GM12892 (cell line): ENCODE data around the gene EMX1.
"Not testable (repeated sequence)": the region's sequence is repeated elsewhere in the genome, so short reads cannot be mapped to it uniquely, and the experiment has no call there.

Source experiments
- DNase-seq: peaks from one replicate; pipeline ENCODE4 v3.0.0; 2011; ENCODE audit not compliant: insufficient read length
- FAIRE-seq: peaks from 2 replicates; lab custom pipeline; 2011; peaks lifted over from hg19 to GRCh38; lab: Jason Lieb, UNC
- POLR2A ChIP-seq: IDR thresholded peaks from 2 replicates; pipeline ENCODE4 v1.6.1; 2011; ENCODE audit warnings: low read depth, low read length, control low read depth
- POLR2AphosphoS5 ChIP-seq: IDR thresholded peaks from 2 replicates; pipeline ENCODE4 v1.6.1; 2011; ENCODE audit warnings: low read depth, low read length, control low read depth
- TAF1 ChIP-seq: IDR thresholded peaks from 2 replicates; pipeline ENCODE4 v1.6.1; 2011; ENCODE audit warnings: low read depth, mild to moderate bottlenecking, control low read depth, low read length, borderline replicate concordance

The EMX1 gene

GRCh38 chr2:72892506-72893173 is 24.7 kb upstream of the EMX1 start:
- TF ChIP-seq TAF1 (no peak), POLR2AphosphoS5 (no peak), POLR2A (no peak)
- DNase-seq (peak; percentile 50), FAIRE-seq (peak; percentile 88)

DNA sequence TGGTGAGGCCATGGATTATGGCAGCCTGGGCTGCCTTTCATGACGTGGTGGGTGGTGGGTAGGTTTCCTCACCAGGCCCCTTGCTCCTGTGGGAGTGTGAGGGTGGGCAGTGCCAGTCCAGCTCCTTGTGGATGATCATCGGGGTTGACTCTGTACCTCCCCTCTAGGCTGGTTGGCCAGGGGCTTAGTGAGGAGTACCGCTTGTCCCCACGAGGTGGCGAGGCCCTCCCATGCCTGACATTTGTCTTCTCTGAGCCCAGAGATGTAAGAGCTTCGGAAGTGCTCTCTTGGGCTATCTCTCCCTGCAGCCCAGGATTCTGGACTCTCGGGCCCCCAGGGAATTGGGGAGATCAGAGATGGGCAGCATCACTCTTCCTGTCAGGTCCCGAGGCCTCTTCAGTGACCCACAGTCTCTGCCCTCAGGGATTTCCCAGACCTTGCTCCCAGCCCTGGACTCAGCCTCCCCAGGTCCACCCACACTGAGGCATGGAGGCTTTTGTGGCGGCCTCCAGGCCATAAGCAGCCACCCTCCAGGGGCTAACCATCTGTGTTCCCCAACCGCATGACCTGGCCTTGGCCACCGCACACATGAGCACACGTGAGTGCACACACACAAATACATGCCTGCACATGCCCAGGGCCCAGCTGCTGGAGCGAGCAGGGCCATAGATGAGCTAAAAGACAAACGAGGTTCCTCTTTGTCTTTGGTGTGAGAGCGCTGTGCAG is 23.6 kb upstream of the EMX1 start:
- peak; percentile 83 for FAIRE-seq
- peak; percentile 36 for DNase-seq
- no peak for TF ChIP-seq TAF1
- TF ChIP-seq POLR2A: no peak
- TF ChIP-seq POLR2AphosphoS5: no peak

DNA sequence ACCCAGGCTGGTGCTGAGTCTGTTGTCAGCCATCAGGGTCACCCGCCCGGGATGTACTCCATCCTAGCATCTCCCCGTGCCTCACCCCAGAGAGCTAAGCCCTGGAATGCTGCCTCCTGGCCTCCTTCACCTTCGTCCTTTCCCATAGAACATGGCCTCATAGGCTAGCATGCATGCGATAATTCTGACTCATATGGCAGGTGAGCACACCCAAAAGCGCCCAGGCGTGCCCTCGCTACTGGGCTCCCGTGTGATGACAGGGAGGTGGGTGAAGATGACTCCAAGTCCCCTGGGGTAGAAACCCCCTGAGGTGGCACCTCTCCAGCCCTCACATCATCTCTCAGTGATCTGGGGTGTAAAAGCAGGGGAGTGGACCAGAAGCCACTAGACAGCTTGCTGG is 22.8 kb upstream of the EMX1 start:
- no peak for DNase-seq
- peak; percentile 63 for FAIRE-seq
- TF ChIP-seq TAF1: no peak
- TF ChIP-seq POLR2A: no peak
- TF ChIP-seq POLR2AphosphoS5: no peak

DNA sequence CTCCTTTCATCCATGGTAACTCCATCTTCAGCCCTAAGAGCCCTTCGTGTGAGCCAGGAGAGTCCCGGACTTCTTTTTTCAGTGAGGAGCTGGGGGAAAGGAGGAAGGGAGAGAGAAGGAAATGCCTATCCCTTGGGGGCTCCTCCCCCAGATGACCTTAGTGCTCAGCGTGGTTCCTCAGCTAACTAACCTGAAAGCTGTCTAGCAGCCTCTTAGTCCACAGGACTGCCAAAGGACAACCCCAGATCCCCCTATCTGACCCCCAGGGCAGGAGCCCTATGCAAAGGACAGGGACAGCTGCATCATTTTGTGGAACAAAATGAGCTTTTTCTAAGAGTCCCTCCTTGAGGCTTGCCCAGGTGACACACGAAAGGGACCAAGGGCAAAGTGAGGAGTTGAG is 22.2 kb upstream of the EMX1 start:
- no peak for DNase-seq
- FAIRE-seq: no peak
- TF ChIP-seq POLR2A (no peak), TAF1 (no peak), POLR2AphosphoS5 (no peak)

- DNase-seq: no peak
- TF ChIP-seq TAF1: no peak
- TF ChIP-seq POLR2AphosphoS5: no peak
- no peak for TF ChIP-seq POLR2A
- no peak for FAIRE-seq
Measured at GRCh38 chr2:72895759-72896281, 21.5 kb upstream of the EMX1 start.

DNA sequence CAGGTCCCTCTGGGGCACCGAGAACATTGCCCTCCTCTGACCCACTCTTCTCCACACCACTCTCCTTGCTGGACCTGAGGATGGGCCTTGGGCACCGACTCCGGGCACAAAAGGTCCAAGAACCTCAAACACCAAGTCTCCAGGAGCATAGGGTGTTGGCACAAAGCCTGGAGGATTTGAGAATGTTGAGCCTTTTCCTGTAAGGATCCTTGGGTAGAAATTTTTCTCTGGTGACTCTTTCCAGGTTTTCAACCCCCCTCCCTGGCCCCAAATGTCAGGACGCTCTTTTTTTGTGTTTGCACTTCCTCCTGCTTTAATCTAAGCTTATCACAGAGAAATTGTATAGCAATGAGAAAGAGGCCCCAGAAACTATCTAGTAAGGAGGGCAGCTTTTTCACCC is 20.9 kb upstream of the EMX1 start:
- DNase-seq: no peak
- no peak for FAIRE-seq
- TF ChIP-seq POLR2A (no peak), POLR2AphosphoS5 (no peak), TAF1 (no peak)

GRCh38 chr2:72897785-72898584 is 19.3 kb upstream of the EMX1 start:
- FAIRE-seq (no peak), DNase-seq (no peak)
- no peak for TF ChIP-seq POLR2A
- no peak for TF ChIP-seq TAF1
- TF ChIP-seq POLR2AphosphoS5: no peak

DNA sequence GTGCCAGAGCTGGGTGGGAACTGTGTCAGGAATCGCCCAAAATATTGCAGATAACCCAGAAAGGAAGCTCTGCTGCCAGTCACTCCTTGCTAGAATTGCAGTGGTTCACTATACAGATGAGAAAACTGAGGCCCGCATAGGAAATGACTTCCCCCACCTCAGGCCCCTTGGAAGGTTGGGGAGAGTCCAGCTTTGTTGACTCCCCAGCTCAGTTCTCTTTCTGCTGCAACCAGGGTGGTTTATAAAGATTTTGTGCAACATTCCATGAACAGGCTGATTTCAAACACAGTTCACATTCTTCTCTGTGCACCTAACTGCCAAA is 18.8 kb upstream of the EMX1 start:
- FAIRE-seq (no peak), DNase-seq (no peak)
- TF ChIP-seq TAF1 (no peak), POLR2AphosphoS5 (no peak), POLR2A (no peak)

GRCh38 chr2:72900191-72900825 is 17.0 kb upstream of the EMX1 start:
- FAIRE-seq: no peak
- TF ChIP-seq POLR2AphosphoS5: no peak
- no peak for TF ChIP-seq POLR2A
- TF ChIP-seq TAF1: no peak
- DNase-seq: no peak

DNA sequence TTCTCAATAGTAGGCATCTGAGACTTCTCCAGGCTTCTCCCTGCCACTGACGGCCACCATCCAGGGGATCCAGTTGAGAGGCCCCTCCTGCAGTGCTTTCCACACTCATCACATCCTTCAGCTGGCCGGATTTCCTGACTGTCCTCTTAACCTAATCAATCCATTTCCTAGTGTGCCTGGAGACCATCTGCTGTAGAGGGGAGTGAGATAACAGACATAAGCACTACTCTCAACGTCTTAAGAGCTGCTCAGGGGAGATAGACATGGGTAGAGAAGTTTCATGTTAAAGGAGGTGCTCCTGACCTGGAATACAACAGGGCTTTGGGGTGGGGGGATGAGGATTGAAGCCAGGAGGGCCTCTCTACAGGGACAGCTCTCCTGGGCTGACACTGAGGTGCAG is 15.9 kb upstream of the EMX1 start:
- FAIRE-seq (no peak), DNase-seq (no peak)
- TF ChIP-seq POLR2A (no peak), TAF1 (no peak), POLR2AphosphoS5 (no peak)

DNA sequence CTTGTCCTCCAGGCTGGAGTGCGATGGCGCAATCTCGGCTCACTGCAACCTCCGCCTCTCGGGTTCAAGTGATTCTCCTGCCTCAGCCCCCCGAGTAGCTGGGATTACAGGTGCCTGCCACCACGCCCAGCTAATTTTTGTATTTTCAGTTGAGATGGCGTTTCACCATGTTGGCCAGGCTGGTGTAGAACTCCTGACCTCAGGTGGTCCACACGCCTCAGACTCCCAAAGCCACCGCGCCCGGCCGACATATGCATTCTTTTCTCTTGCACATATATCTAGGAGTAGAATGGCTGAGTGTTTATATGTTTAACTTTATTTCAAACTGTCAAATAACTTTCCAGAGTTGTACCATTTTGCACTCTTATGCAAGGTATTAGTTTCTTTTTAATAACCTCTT is 9.9 kb upstream of the EMX1 start:
- not testable (repeated sequence) for FAIRE-seq, DNase-seq
